Activated B cell treated with CpG ODN at 0.5 μM for 24 hours (primary cell): ENCODE data around the gene CELF4. TPM values are rescaled to one million over a fixed set of nuclear protein-coding genes. Genes with fewer than 3 reads are reported as not detected.

ENCODE experiments used
- ATAC-seq: fragments of 200-7000 bp; cut with Tn5 transposase; one replicate; pipeline ENCODE4 v1.10.0; 2021; ENCODE audit warnings: low read depth, mild to moderate bottlenecking, moderate library complexity
- CTCF ChIA-PET: fragments of 350-600 bp; sonication (Branson Sonifier 250); formaldehyde crosslinking; loops from one replicate; lab custom pipeline; 2021; ENCODE audit warnings: antibody characterized with exemption; lab: Charles Lee
- POLR2A ChIA-PET: fragments of 350-600 bp; sonication (Branson Sonifier 250); formaldehyde crosslinking; loops from one replicate; lab custom pipeline; 2021; ENCODE audit warnings: antibody characterized with exemption; lab: Charles Lee
- DNase-seq: peaks from one replicate; pipeline ENCODE4 v3.0.0; 2022
- H3K27ac Mint-ChIP-seq: one replicate; pipeline ENCODE4 v1.8.0; 2020; ENCODE audit warnings: mixed read lengths
- H3K27me3 Mint-ChIP-seq: one replicate; pipeline ENCODE4 v1.8.0; 2021; ENCODE audit warnings: mixed read lengths
- H3K36me3 Mint-ChIP-seq: one replicate; pipeline ENCODE4 v1.8.0; 2021; ENCODE audit warnings: low read depth, mixed read lengths
- H3K4me1 Mint-ChIP-seq: one replicate; pipeline ENCODE4 v1.8.0; 2021; ENCODE audit warnings: mixed read lengths
- H3K4me3 Mint-ChIP-seq: one replicate; pipeline ENCODE4 v1.8.0; 2020; ENCODE audit warnings: mild to moderate bottlenecking, mixed read lengths
- H3K9me3 Mint-ChIP-seq: one replicate; pipeline ENCODE4 v1.8.0; 2020; ENCODE audit warnings: mixed read lengths
- CTCF ChIP-seq: fragments of 200-600 bp; IDR thresholded peaks from one replicate; pipeline ENCODE4 v1.8.0; 2022; ENCODE audit warnings: antibody characterized with exemption, mild to moderate bottlenecking
- intact Hi-C: fragments of 100-400 bp; cut with micrococcal nuclease; formaldehyde crosslinking; loops from one replicate; pipeline ENCODE4 v1.15.1; 2024
- total RNA-seq: library from RNA; stranded (reverse); gene quantifications from 2 replicates; pipeline ENCODE4 v1.2.3, GENCODE V29; 2022

The CELF4 gene
- total RNA-seq, 1 donor from 2014 or later: not detected

- POLR2A ChIA-PET: no interaction called here
- DNase-seq (no peak), ATAC-seq (no peak)
- H3K4me3 Mint-ChIP-seq: no peak overlapping the region
- H3K36me3 Mint-ChIP-seq: no peaks in the 10 kb centered on the region
- H3K4me1 Mint-ChIP-seq: peaks cover 6% of the 10 kb centered on the region
- CTCF ChIA-PET: interaction anchor here (1.0 kb wide), 1 partner anchor 17 kb away, joined by 3 read pairs; no protein-coding TSS in a partner anchor
- H3K27me3 Mint-ChIP-seq: peaks cover 23% of the 10 kb centered on the region
- TF ChIP-seq CTCF: no peak
- H3K27ac Mint-ChIP-seq: no peak overlapping the region
- intact Hi-C loops: loop anchor here (1.0 kb wide), 1 partner anchor 152 kb away; no protein-coding TSS in a partner anchor
- no peaks in the 10 kb centered on the region for H3K9me3 Mint-ChIP-seq
Measured at GRCh38 chr18:37538526-37539205, 26.9 kb downstream of the CELF4 start.

GRCh38 chr18:37537868-37538525 is 27.6 kb downstream of the CELF4 start:
- ATAC-seq (peak; percentile 52), DNase-seq (peak; percentile 20)
- ChIA-PET CTCF (interaction anchor here (0.8 kb wide), 1 partner anchor 152 kb away, joined by 4 read pairs; no protein-coding TSS in a partner anchor), POLR2A (no interaction called here)
- TF ChIP-seq CTCF: no peak
- H3K4me3 Mint-ChIP-seq: no peak overlapping the region
- H3K36me3 Mint-ChIP-seq: no peaks in the 10 kb centered on the region
- intact Hi-C loops: loop anchor here (1.0 kb wide), 1 partner anchor 152 kb away; no protein-coding TSS in a partner anchor
- no peaks in the 10 kb centered on the region for H3K9me3 Mint-ChIP-seq
- H3K27ac Mint-ChIP-seq: no peak overlapping the region
- peaks cover 23% of the 10 kb centered on the region for H3K27me3 Mint-ChIP-seq
- peaks cover 6% of the 10 kb centered on the region for H3K4me1 Mint-ChIP-seq

- intact Hi-C loops: no loop called here
- DNase-seq (no peak), ATAC-seq (no peak)
- H3K4me3 Mint-ChIP-seq: no peak overlapping the region
- H3K4me1 Mint-ChIP-seq: peaks cover 6% of the 10 kb centered on the region
- peaks cover 23% of the 10 kb centered on the region for H3K27me3 Mint-ChIP-seq
- POLR2A ChIA-PET: no interaction called here
- no peak for TF ChIP-seq CTCF
- H3K27ac Mint-ChIP-seq: no peak overlapping the region
- no peaks in the 10 kb centered on the region for H3K36me3 Mint-ChIP-seq
- no peaks in the 10 kb centered on the region for H3K9me3 Mint-ChIP-seq
- CTCF ChIA-PET: no interaction called here
Measured at GRCh38 chr18:37536656-37537055, 28.9 kb downstream of the CELF4 start.

GRCh38 chr18:37535968-37536367 is 29.6 kb downstream of the CELF4 start:
- no peak for DNase-seq
- H3K27ac Mint-ChIP-seq: no peak overlapping the region
- POLR2A ChIA-PET: no interaction called here
- no peaks in the 10 kb centered on the region for H3K36me3 Mint-ChIP-seq
- H3K4me1 Mint-ChIP-seq: peaks cover 6% of the 10 kb centered on the region
- CTCF ChIA-PET: no interaction called here
- peaks cover 20% of the 10 kb centered on the region for H3K27me3 Mint-ChIP-seq
- H3K4me3 Mint-ChIP-seq: no peak overlapping the region
- ATAC-seq: no peak
- TF ChIP-seq CTCF: no peak
- intact Hi-C loops: no loop called here
- no peaks in the 10 kb centered on the region for H3K9me3 Mint-ChIP-seq

- ATAC-seq (no peak), DNase-seq (no peak)
- Mint-ChIP-seq H3K27me3 (peaks cover 14% of the 10 kb centered on the region), H3K36me3 (no peaks in the 10 kb centered on the region), H3K9me3 (no peaks in the 10 kb centered on the region), H3K4me3 (no peak overlapping the region), H3K4me1 (peaks cover 11% of the 10 kb centered on the region), H3K27ac (no peak overlapping the region)
- CTCF ChIA-PET: interaction anchor here (1.2 kb wide), 1 partner anchor 149 kb away, joined by 3 read pairs; no protein-coding TSS in a partner anchor
- no peak for TF ChIP-seq CTCF
- intact Hi-C loops: no loop called here
- POLR2A ChIA-PET: no interaction called here
Measured at GRCh38 chr18:37534627-37535026, 31.0 kb downstream of the CELF4 start.
